NB4 (cell line): Measurements from ENCODE around the gene CCDC91.

Experiments used
- POLR2A ChIP-seq: IDR thresholded peaks from 2 replicates; pipeline ENCODE4 v1.6.1; 2011; ENCODE audit warnings: mild to moderate bottlenecking; ENCODE audit not compliant: insufficient read length; ENCODE audit errors: extremely low read depth
- TF ChIP-seq, protein P1 (sequence below): IDR thresholded peaks from one replicate; pipeline ENCODE4 v1.5.1; 2012; ENCODE audit warnings: low read depth, low read length

DNA sequence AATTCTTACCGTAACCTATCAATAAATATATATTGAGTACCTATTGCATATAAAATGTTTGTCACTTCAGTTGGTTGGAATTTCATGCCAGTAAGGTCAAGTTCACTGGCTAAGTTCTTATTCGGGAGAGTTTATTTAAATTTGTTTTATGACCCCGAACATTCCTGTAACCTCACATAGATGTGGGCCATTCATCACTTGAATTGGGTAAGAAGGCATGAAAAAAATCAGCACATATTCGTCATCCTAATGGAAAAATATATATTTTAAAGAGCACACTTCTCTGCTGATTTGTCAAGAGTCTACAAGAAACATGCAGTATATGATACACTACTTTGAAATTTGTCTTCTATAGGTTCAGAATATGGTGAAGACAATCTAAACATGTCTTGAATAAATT is 263.4 kb downstream of the CCDC91 start:
- TF ChIP-seq, protein P1, sequence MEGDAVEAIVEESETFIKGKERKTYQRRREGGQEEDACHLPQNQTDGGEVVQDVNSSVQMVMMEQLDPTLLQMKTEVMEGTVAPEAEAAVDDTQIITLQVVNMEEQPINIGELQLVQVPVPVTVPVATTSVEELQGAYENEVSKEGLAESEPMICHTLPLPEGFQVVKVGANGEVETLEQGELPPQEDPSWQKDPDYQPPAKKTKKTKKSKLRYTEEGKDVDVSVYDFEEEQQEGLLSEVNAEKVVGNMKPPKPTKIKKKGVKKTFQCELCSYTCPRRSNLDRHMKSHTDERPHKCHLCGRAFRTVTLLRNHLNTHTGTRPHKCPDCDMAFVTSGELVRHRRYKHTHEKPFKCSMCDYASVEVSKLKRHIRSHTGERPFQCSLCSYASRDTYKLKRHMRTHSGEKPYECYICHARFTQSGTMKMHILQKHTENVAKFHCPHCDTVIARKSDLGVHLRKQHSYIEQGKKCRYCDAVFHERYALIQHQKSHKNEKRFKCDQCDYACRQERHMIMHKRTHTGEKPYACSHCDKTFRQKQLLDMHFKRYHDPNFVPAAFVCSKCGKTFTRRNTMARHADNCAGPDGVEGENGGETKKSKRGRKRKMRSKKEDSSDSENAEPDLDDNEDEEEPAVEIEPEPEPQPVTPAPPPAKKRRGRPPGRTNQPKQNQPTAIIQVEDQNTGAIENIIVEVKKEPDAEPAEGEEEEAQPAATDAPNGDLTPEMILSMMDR = no peak
- no peak for TF ChIP-seq POLR2A
